A549 (cell line): ENCODE results near the gene MAP3K9. TPM values are rescaled to one million over a fixed set of nuclear protein-coding genes. Genes with fewer than 3 reads are reported as not detected.

Experiments used
- ATAC-seq, 2 experiments: fragments of 200-7000 bp in 1 of 2; fragments of >200 bp in 1 of 2; cut with Nextera tagmentation in 1 of 2; cut with Tn5 transposase in 1 of 2; 3 replicates each; pipeline versions ENCODE4 v1.8.0 to v1.9.1; 2018 to 2020; ENCODE audit warnings: mild to moderate bottlenecking in 1 of 2, moderate library complexity in 1 of 2
- CTCF ChIA-PET: fragments of 300-600 bp; sonication (Branson Sonifier 250); formaldehyde crosslinking; extraction: SDS; loops from one replicate; lab custom pipeline; 2021; ENCODE audit warnings: antibody characterized with exemption, inconsistent platforms; lab: Yijun Ruan, JAX
- POLR2A ChIA-PET: fragments of 350-600 bp; formaldehyde crosslinking; extraction: SDS; loops from one replicate; lab custom pipeline; 2021; ENCODE audit warnings: antibody characterized with exemption, inconsistent platforms; lab: Yijun Ruan, JAX
- DNase-seq, 2 experiments: peaks; one replicate each; pipeline versions ENCODE4 v3.0.0 to v3.0.0-alpha.2; 2011 to 2016; ENCODE audit warnings: low read depth in 1 of 2, low spot score in 1 of 2
- FAIRE-seq: peaks from 2 replicates; lab custom pipeline; 2011; peaks lifted over from hg19 to GRCh38; lab: Jason Lieb, UNC
- H3K27ac ChIP-seq, 2 experiments: fragments of >200 bp; sonication (Bioruptor Twin); formaldehyde crosslinking; 3 replicates each; pipeline ENCODE4 v1.5.1; 2016 to 2017
- H3K4me1 ChIP-seq: fragments of >200 bp; sonication (Bioruptor Twin); formaldehyde crosslinking; 3 replicates; pipeline ENCODE4 v1.6.1; 2016
- H3K4me2 ChIP-seq: fragments of >200 bp; sonication (Bioruptor Twin); formaldehyde crosslinking; 3 replicates; pipeline ENCODE4 v1.6.1; 2016
- H3K4me3 ChIP-seq: fragments of >200 bp; sonication (Bioruptor Twin); formaldehyde crosslinking; 3 replicates; pipeline ENCODE4 v1.5.1; 2016
- H3K9me3 ChIP-seq: fragments of >200 bp; sonication (Bioruptor Twin); formaldehyde crosslinking; 3 replicates; pipeline ENCODE4 v1.6.1; 2016
- CBX8 ChIP-seq: fragments of 200-600 bp; sonication (generic); IDR thresholded peaks from 2 replicates; pipeline ENCODE4 v1.6.1; 2016
- CHD4 ChIP-seq: fragments of 200-600 bp; sonication (generic); IDR thresholded peaks from 2 replicates; pipeline ENCODE4 v1.6.1; 2016; ENCODE audit warnings: antibody characterized with exemption, mild to moderate bottlenecking, borderline replicate concordance
- EHF ChIP-seq: fragments of 250-450 bp; sonication (Bioruptor Pico); IDR thresholded peaks from 2 replicates; pipeline ENCODE4 v1.5.0; 2020; ENCODE audit warnings: mild to moderate bottlenecking
- FOXS1 ChIP-seq: fragments of 250-450 bp; sonication (Bioruptor Pico); IDR thresholded peaks from 2 replicates; pipeline ENCODE4 v1.5.0; 2020; ENCODE audit warnings: mild to moderate bottlenecking, moderate library complexity
- GATA3 ChIP-seq: IDR thresholded peaks from 2 replicates; pipeline ENCODE4 v1.6.1; 2012; ENCODE audit warnings: borderline replicate concordance
- HOXA7 ChIP-seq: fragments of 250-450 bp; sonication (Bioruptor Pico); IDR thresholded peaks from 2 replicates; pipeline ENCODE4 v1.5.0; 2020; ENCODE audit warnings: mild to moderate bottlenecking, moderate library complexity
- JUNB ChIP-seq: fragments of >200 bp; sonication (Bioruptor Twin); formaldehyde crosslinking; IDR thresholded peaks from 2 replicates; pipeline ENCODE4 v1.6.1; 2016
- KDM1A ChIP-seq: fragments of 200-600 bp; sonication (generic); IDR thresholded peaks from 2 replicates; pipeline ENCODE4 v1.6.1; 2016; ENCODE audit warnings: low read depth, mild to moderate bottlenecking
- NPAS2 ChIP-seq: fragments of 250-450 bp; sonication (Bioruptor Pico); IDR thresholded peaks from 2 replicates; pipeline ENCODE4 v1.8.0; 2022; ENCODE audit warnings: mild to moderate bottlenecking, moderate library complexity, borderline replicate concordance
- NR3C1 ChIP-seq: fragments of >200 bp; sonication (Bioruptor Twin); formaldehyde crosslinking; IDR thresholded peaks from 3 replicates; pipeline ENCODE4 v1.6.1; 2017
- PHF8 ChIP-seq: fragments of 200-600 bp; sonication (generic); IDR thresholded peaks from 2 replicates; pipeline ENCODE4 v1.6.1; 2016; ENCODE audit warnings: low read depth, mild to moderate bottlenecking, antibody characterized with exemption, moderate library complexity, borderline replicate concordance
- RARB ChIP-seq: fragments of 250-450 bp; sonication (Bioruptor Pico); IDR thresholded peaks from 2 replicates; pipeline ENCODE4 v1.8.0; 2021; ENCODE audit warnings: mild to moderate bottlenecking, moderate library complexity
- RNF2 ChIP-seq: fragments of 200-600 bp; sonication (generic); IDR thresholded peaks from 2 replicates; pipeline ENCODE4 v1.6.1; 2016; ENCODE audit warnings: low read depth, mild to moderate bottlenecking, antibody characterized with exemption, moderate library complexity, borderline replicate concordance
- ZNF302 ChIP-seq: fragments of 250-450 bp; sonication (Bioruptor Pico); IDR thresholded peaks from 2 replicates; pipeline ENCODE4 v1.9.0; 2021; ENCODE audit warnings: inconsistent platforms, mild to moderate bottlenecking, moderate library complexity
- WGBS: methylation state at CpG from one replicate; pipeline ENCODE4 v1.1.6; 2017; ENCODE audit errors: missing lambda C conversion rate; 5-methylcytosine and 5-hydroxymethylcytosine counted together
- polyA plus RNA-seq, 4 experiments: library from polyadenylated mRNA; depleted of rRNA in 3 of 4; stranded (reverse); fragments of >200 nt; fragmentation: RNase III in 1 of 4; extraction: RNeasy Plus Mini Kit Qiagen cat#74134 plus additional on column Dnase treatment in 1 of 4; gene quantifications; 2 replicates in 3 of 4; 3 replicates in 1 of 4; pipeline ENCODE4 v1.2.3, GENCODE V29; 2011 to 2017
- TF ChIP-seq, protein P1 (sequence below): fragments of 450-650 bp; IDR thresholded peaks from 2 replicates; pipeline ENCODE4 v1.6.1; 2014; ENCODE audit warnings: antibody characterized with exemption
- TF ChIP-seq, protein P2 (sequence below): fragments of >200 bp; sonication (Bioruptor Twin); formaldehyde crosslinking; IDR thresholded peaks from 3 replicates; pipeline ENCODE4 v1.6.1; 2016
- TF ChIP-seq, protein P3 (sequence below): fragments of 250-450 bp; sonication (Bioruptor Pico); IDR thresholded peaks from 2 replicates; pipeline ENCODE4 v1.5.0; 2021; ENCODE audit warnings: mild to moderate bottlenecking, moderate library complexity, borderline replicate concordance
- TF ChIP-seq, protein P4 (sequence below): fragments of 150-350 bp; IDR thresholded peaks from 2 replicates; pipeline ENCODE4 v1.6.1; 2014; ENCODE audit warnings: low read depth, mild to moderate bottlenecking, low read length

MAP3K9 gene
- polyA plus RNA-seq, 2 of the 4 experiments (the other 2 are of a cell fraction), result 5.3 to 8.5 TPM

DNA sequence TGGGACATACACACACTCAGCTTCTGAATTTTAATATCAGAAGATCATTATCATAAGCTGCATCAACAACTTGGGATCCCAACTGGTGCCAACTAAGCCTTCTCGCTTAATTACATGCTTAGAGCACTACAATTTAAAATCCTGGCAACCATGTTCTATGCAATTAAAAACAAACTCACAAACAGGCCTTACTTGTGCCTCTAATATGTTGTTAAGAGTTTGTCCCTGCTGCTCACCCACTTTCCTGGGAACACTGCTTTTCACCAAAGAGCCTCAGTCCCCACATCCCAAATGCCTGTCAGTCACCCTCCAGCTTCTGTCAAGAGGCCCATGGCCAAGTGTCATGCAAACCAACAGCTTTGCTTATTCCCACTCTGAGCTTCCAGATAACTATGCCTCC, 97.9 kb downstream of the MAP3K9 start (continued):
- TF ChIP-seq GATA3, result no peak
- TF ChIP-seq, protein P1, sequence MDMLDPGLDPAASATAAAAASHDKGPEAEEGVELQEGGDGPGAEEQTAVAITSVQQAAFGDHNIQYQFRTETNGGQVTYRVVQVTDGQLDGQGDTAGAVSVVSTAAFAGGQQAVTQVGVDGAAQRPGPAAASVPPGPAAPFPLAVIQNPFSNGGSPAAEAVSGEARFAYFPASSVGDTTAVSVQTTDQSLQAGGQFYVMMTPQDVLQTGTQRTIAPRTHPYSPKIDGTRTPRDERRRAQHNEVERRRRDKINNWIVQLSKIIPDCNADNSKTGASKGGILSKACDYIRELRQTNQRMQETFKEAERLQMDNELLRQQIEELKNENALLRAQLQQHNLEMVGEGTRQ, result no peak
- TF ChIP-seq, protein P2, sequence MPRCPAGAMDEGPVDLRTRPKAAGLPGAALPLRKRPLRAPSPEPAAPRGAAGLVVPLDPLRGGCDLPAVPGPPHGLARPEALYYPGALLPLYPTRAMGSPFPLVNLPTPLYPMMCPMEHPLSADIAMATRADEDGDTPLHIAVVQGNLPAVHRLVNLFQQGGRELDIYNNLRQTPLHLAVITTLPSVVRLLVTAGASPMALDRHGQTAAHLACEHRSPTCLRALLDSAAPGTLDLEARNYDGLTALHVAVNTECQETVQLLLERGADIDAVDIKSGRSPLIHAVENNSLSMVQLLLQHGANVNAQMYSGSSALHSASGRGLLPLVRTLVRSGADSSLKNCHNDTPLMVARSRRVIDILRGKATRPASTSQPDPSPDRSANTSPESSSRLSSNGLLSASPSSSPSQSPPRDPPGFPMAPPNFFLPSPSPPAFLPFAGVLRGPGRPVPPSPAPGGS, result no peak
- TF ChIP-seq ZNF302 (CRISPR knock-in tag), result no peak
- no peak for TF ChIP-seq EHF (CRISPR knock-in tag)
- TF ChIP-seq NR3C1, result no peak
- TF ChIP-seq KDM1A, result no peak
- no peak for TF ChIP-seq CHD4

DNA sequence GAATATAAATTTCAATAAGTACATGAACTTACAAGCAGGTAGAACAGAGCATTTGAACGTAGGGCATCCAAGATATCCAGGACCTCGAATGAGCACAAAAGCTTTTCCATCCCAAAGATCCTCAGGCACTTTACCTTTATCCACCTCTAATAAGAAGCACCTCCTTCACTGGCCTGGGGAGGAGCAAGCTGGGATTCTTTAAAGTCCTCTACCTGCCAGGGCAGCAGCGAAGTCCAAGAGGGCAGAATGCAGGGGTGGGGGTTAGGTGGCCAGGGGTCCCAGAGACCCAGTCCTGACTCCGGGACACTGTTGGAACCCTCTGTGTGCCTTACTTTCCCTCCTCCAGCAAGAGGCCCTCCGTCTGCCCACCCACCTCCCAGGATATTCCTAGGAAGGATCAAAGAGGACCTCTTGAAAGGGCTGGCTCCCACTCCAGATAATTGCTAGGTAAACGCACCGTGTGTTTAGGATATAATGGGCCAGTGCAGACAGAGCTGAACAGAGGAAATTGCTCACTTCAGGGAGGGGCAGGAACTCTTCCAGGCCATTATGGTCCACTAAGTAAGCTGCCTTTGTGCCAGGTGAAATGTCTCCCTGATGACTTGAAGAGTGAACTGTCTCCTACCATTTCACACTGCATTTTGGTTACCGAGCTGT, 99.5 kb downstream of the MAP3K9 start:
- WGBS, result 62% methylated on average over 8 of the region's 8 CpGs
- CTCF ChIA-PET, result interaction anchor here (0.9 to 2.0 kb wide), 4 partner anchors 9 to 68 kb away, joined by 3 to 4 read pairs (median 3); partner anchors contain the start of gene TTC9
- Histone ChIP-seq H3K4me2 (no peak overlapping the region), H3K4me1 (peaks cover 26% of the 10 kb centered on the region), H3K9me3 (no peaks in the 10 kb centered on the region), H3K4me3 (no peak overlapping the region), H3K27ac (no peak overlapping the region)
- no peak for FAIRE-seq
- POLR2A ChIA-PET, result interaction anchor here (0.6 kb wide), 1 partner anchor 110 kb away, joined by 4 read pairs; no protein-coding TSS in a partner anchor
- TF ChIP-seq JUNB (no peak), PHF8 (no peak), RARB (CRISPR knock-in tag) (no peak), CBX8 (no peak), FOXS1 (CRISPR knock-in tag) (no peak), HOXA7 (no peak), NPAS2 (CRISPR knock-in tag) (no peak), RNF2 (no peak)
- TF ChIP-seq, protein P3, sequence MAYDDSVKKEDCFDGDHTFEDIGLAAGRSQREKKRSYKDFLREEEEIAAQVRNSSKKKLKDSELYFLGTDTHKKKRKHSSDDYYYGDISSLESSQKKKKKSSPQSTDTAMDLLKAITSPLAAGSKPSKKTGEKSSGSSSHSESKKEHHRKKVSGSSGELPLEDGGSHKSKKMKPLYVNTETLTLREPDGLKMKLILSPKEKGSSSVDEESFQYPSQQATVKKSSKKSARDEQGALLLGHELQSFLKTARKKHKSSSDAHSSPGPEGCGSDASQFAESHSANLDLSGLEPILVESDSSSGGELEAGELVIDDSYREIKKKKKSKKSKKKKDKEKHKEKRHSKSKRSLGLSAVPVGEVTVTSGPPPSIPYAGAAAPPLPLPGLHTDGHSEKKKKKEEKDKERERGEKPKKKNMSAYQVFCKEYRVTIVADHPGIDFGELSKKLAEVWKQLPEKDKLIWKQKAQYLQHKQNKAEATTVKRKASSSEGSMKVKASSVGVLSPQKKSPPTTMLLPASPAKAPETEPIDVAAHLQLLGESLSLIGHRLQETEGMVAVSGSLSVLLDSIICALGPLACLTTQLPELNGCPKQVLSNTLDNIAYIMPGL (CRISPR knock-in tag), result no peak
- TF ChIP-seq, protein P4, sequence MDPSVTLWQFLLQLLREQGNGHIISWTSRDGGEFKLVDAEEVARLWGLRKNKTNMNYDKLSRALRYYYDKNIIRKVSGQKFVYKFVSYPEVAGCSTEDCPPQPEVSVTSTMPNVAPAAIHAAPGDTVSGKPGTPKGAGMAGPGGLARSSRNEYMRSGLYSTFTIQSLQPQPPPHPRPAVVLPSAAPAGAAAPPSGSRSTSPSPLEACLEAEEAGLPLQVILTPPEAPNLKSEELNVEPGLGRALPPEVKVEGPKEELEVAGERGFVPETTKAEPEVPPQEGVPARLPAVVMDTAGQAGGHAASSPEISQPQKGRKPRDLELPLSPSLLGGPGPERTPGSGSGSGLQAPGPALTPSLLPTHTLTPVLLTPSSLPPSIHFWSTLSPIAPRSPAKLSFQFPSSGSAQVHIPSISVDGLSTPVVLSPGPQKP, result no peak
- no peak for ATAC-seq
- no peak for DNase-seq
